ENCODE measurements around the gene COL23A1. TPM values are rescaled to one million over a fixed set of nuclear protein-coding genes. Genes with fewer than 3 reads are reported as not detected.

COL23A1 gene
- total and polyA plus RNA-seq, 2 of the 13 experiments (the other 11 are each of a cell fraction or from before 2014, with no cell fraction given), result not detected

DNA sequence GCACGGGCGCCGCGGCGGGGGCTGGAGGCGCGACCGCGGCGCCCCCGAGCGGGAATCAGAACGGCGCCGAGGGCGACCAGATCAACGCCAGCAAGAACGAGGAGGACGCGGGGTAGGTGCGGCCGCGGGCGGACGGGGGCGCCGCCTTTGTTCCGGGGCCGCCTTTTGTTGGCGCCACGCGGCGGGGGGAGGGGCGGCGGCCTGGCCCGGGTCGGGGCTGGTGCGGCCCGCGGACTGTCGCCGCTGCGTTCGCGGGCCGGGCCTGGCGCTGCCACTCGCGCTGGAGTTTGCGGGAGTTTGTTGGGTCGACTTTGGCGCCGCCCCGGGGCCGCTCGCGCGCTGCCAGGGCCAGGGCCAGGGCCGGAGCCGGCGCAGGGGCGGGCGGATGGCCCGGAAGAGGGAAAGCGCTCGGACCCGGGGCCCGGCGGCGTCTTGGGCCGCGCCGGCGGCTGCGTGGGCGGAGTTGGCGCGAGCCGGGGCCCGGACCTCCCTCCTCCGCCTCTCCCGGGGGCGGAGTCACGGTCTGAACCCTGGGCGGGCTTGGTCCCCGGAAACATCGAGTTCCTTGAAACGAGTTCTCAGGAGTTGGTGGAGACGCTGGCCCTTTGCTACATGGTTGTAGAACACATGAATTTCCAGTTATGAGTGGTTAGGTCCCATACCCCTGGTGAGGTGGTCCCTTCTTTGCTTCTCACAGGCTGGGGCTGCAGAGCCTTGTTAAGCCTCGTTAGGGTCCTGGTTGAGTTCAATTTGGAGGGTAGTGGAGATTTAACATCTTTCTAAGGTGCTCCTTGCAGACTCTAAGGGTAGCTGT, 385.1 kb downstream of the COL23A1 start (continued):
- TF ChIP-seq KDM1A (CRISPR knock-in tag; IDR thresholded peaks at IDR 0.05), result no peak
- TF ChIP-seq, protein P1, sequence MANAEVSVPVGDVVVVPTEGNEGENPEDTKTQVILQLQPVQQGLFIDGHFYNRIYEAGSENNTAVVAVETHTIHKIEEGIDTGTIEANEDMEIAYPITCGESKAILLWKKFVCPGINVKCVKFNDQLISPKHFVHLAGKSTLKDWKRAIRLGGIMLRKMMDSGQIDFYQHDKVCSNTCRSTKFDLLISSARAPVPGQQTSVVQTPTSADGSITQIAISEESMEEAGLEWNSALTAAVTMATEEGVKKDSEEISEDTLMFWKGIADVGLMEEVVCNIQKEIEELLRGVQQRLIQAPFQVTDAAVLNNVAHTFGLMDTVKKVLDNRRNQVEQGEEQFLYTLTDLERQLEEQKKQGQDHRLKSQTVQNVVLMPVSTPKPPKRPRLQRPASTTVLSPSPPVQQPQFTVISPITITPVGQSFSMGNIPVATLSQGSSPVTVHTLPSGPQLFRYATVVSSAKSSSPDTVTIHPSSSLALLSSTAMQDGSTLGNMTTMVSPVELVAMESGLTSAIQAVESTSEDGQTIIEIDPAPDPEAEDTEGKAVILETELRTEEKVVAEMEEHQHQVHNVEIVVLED (CRISPR knock-in tag; IDR thresholded peaks at IDR 0.05; ENCODE audit: borderline replicate concordance), result no peak
- peak; percentile 64; the same call in 1 of the 2 replicates for TF ChIP-seq AKAP8 (CRISPR knock-in tag; IDR thresholded peaks at IDR 0.05)
- no peak for TF ChIP-seq CC2D1A (CRISPR knock-in tag; IDR thresholded peaks at IDR 0.05)
- no peak for TF ChIP-seq CEBPG (CRISPR knock-in tag; IDR thresholded peaks at IDR 0.05)
- TF ChIP-seq HOXA7 (CRISPR knock-in tag; IDR thresholded peaks at IDR 0.05), result no peak
- TF ChIP-seq ZC3H13 (CRISPR knock-in tag; IDR thresholded peaks at IDR 0.05), result peak; percentile 60; the same call in 1 of the 2 replicates
- no peak for TF ChIP-seq NR2F1 (CRISPR knock-in tag; IDR thresholded peaks at IDR 0.05)
- TF ChIP-seq CENPX (CRISPR knock-in tag; IDR thresholded peaks at IDR 0.05), result no peak
- no peak for TF ChIP-seq GRHL1 (CRISPR knock-in tag; conservative IDR thresholded peaks at IDR 0.05)
- TF ChIP-seq NFIC (IDR thresholded peaks at IDR 0.05; ENCODE audit: low read length), result no peak
- peak; percentile 30; the same call in 1 of the 2 replicates for TF ChIP-seq POLR2AphosphoS5 (IDR thresholded peaks at IDR 0.05; ENCODE audit: low read depth, low read length)
- TF ChIP-seq STAG1 (CRISPR knock-in tag; IDR thresholded peaks at IDR 0.05), result no peak
- TF ChIP-seq TFDP1 (CRISPR knock-in tag; IDR thresholded peaks at IDR 0.05; ENCODE audit: borderline replicate concordance), result peak; percentile 55; the same call in 1 of the 2 replicates
- TF ChIP-seq DMAP1 (CRISPR knock-in tag; IDR thresholded peaks at IDR 0.05), result no peak
- no peak for TF ChIP-seq PITX1 (CRISPR knock-in tag; IDR thresholded peaks at IDR 0.05)
- 0 out of 2 replicates have a peak, but pooled peaks have one; percentile 33 for TF ChIP-seq HES4 (CRISPR knock-in tag; IDR thresholded peaks at IDR 0.05; ENCODE audit: borderline replicate concordance)
- TF ChIP-seq ZNF564 (CRISPR knock-in tag; IDR thresholded peaks at IDR 0.05), result no peak
- peak; percentile 22; the same call in 1 of the 2 replicates for TF ChIP-seq ZNF770 (CRISPR knock-in tag; IDR thresholded peaks at IDR 0.05)
- peak; percentile 61 for TF ChIP-seq ZNF441 (CRISPR knock-in tag; IDR thresholded peaks at IDR 0.05; ENCODE audit: borderline replicate concordance)
- TF ChIP-seq KDM2A (CRISPR knock-in tag; IDR thresholded peaks at IDR 0.05; ENCODE audit: borderline replicate concordance, low read depth), result peak; percentile 90
- TF ChIP-seq KDM5A (IDR thresholded peaks at IDR 0.05; ENCODE audit: borderline replicate concordance, low read length), result peak; percentile 42; the same call in 1 of the 2 replicates
